ENCODE results near the gene CPPED1. TPM values are rescaled to one million over a fixed set of nuclear protein-coding genes. Genes with fewer than 3 reads are reported as not detected.

The CPPED1 gene
- total and polyA plus RNA-seq, 4 donors: 16.9 to 25.3 (median 19.8) TPM

DNA sequence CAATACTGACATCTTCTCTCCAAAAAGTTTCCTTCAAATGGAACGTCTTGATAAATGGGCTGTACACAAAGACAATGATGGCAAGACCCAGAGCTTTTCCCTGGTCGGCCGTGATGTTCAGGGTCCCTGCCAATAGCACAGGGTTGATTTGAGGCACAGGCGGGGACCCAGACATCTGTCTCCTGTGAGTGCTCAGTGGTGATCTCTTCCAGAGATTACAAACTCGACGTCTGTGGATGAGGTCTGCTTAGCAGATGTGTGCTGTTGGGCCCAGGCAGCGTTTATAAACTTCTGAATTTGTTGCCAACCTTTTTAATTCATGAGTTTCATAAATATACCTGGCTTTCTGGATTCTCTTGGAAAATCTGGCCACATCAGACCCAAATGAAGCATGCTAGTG is 14.9 kb downstream of the CPPED1 start:
- ATAC-seq (ENCODE audit: low FRiP score) (no peak), DNase-seq (no peak)
- WGBS, 2 donors: 83 to 88% methylated on average over 7 of the region's 7 CpGs
- H3K36me3 ChIP-seq (ENCODE audit: control insufficient read depth in 1 of 2, insufficient read depth in 2 of 2, low read length in 1 of 2): peaks cover 2 to 5% of the 10 kb centered on the region in 2 donors
- intact Hi-C loops (cut with DNase I): no loop called here
- H3K27ac ChIP-seq (ENCODE audit: low read depth in 1 of 2, low read length in 2 of 2): no peak overlapping the region
- no peaks in the 10 kb centered on the region for H3K4me1 ChIP-seq (ENCODE audit: control insufficient read depth in 1 of 2, insufficient read depth in 2 of 2, low read length in 2 of 2)
- H3K4me3 ChIP-seq (ENCODE audit: low read length in 2 of 2): no peak overlapping the region
- no peaks in the 10 kb centered on the region for H3K27me3 ChIP-seq (ENCODE audit: control insufficient read depth in 1 of 2, insufficient read depth in 2 of 2, low read length in 1 of 2)
- peaks cover 4% of the 10 kb centered on the region for H3K9me3 ChIP-seq (ENCODE audit: control insufficient read depth, low read length)

DNA sequence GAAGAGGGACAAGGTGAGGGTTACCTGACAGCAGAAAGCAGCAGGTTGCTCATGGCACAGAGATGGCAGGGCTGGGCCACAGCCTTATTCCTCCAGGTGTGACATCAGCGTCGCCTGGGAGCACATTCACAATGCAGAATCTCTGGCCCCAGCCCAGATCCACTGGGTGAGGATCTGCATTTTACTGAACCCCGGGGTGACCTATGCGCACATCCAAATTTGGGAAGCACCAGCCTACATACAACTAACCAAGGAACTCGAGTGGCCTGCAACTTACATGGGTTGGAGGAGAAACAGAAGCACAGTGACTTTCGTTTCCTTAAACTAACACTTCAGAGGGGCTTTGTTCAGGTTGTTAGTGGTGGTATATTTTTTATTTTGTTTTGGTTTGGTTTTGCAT is 17.6 kb downstream of the CPPED1 start:
- WGBS, 2 donors: 92% methylated on average over 6 of the region's 6 CpGs
- Histone ChIP-seq H3K4me3 (ENCODE audit: low read length in 2 of 2) (no peak overlapping the region), H3K27ac (ENCODE audit: low read depth in 1 of 2, low read length in 2 of 2) (no peak overlapping the region), H3K27me3 (ENCODE audit: control insufficient read depth in 1 of 2, insufficient read depth in 2 of 2, low read length in 1 of 2) (no peaks in the 10 kb centered on the region), H3K36me3 (ENCODE audit: control insufficient read depth in 1 of 2, insufficient read depth in 2 of 2, low read length in 1 of 2) (peaks cover 2 to 5% of the 10 kb centered on the region in 2 donors), H3K4me1 (ENCODE audit: control insufficient read depth in 1 of 2, insufficient read depth in 2 of 2, low read length in 2 of 2) (peaks cover 0 to 2% of the 10 kb centered on the region in 2 donors), H3K9me3 (ENCODE audit: control insufficient read depth, low read length) (peaks cover 6% of the 10 kb centered on the region)
- DNase-seq (no peak), ATAC-seq (ENCODE audit: low FRiP score) (no peak)
- intact Hi-C loops (cut with DNase I): no loop called here

DNA sequence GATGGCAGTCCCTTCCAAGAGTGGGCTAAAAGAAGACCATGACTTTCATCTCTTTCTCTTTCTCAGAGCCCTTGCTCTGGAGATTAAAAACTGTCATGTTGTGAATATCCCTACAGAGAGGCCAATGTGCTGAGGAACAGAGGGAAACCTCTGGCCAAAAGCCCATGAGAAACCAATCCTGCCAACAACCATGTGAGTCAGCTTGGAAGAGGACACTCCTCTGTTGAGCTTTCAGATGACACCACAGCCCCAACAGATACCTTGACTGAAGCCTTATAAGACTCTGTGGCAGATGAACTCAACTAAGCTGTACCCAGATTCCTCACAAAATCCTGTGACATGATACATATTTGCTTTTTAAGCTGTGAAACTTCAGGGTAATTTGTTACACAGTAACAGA is 19.6 kb downstream of the CPPED1 start:
- DNase-seq (no peak), ATAC-seq (ENCODE audit: low FRiP score) (no peak)
- no peak overlapping the region for H3K4me3 ChIP-seq (ENCODE audit: low read length in 2 of 2)

DNA sequence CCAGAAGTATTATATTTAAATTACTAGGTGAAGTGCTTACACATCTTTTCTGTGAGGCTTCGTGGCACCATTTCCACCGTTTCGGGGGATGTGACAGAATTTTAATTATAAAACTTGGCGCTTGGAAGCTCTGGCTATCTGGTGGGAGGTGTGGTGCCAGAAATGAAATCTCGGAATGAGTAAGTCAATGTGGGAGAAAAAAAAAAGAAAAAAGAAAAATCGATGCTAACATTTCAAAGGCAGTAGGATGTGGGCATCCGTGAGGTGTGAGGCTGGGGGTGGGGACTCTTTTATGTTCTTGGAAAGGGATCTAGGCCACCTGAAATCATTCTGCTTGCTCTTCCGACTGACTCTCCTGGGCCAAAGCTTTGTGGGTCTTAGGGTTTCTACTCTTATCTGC is 21.9 kb downstream of the CPPED1 start:
- Histone ChIP-seq H3K27me3 (ENCODE audit: control insufficient read depth in 1 of 2, insufficient read depth in 2 of 2, low read length in 1 of 2) (no peaks in the 10 kb centered on the region), H3K36me3 (ENCODE audit: control insufficient read depth in 1 of 2, insufficient read depth in 2 of 2, low read length in 1 of 2) (peaks cover 4 to 6% of the 10 kb centered on the region in 2 donors), H3K4me1 (ENCODE audit: control insufficient read depth in 1 of 2, insufficient read depth in 2 of 2, low read length in 2 of 2) (peaks cover 0 to 2% of the 10 kb centered on the region in 2 donors), H3K4me3 (ENCODE audit: low read length in 2 of 2) (no peak overlapping the region), H3K27ac (ENCODE audit: low read depth in 1 of 2, low read length in 2 of 2) (no peak overlapping the region), H3K9me3 (ENCODE audit: control insufficient read depth, low read length) (peaks cover 2% of the 10 kb centered on the region)
- ATAC-seq (ENCODE audit: low FRiP score): no peak
- intact Hi-C loops (cut with DNase I): no loop called here
- DNase-seq: no peak
- 53 to 71% methylated on average over 8 of the region's 8 CpGs for WGBS, 2 donors

More for the DNA sequence above, 19.6 kb downstream of the CPPED1 start:
- no peaks in the 10 kb centered on the region for H3K27me3 ChIP-seq (ENCODE audit: control insufficient read depth in 1 of 2, insufficient read depth in 2 of 2, low read length in 1 of 2)
- intact Hi-C loops (cut with DNase I): no loop called here
- no peak overlapping the region for H3K27ac ChIP-seq (ENCODE audit: low read depth in 1 of 2, low read length in 2 of 2)
- peaks cover 2 to 9% of the 10 kb centered on the region in 2 donors for H3K36me3 ChIP-seq (ENCODE audit: control insufficient read depth in 1 of 2, insufficient read depth in 2 of 2, low read length in 1 of 2)
- peaks cover 0 to 2% of the 10 kb centered on the region in 2 donors for H3K4me1 ChIP-seq (ENCODE audit: control insufficient read depth in 1 of 2, insufficient read depth in 2 of 2, low read length in 2 of 2)
- H3K9me3 ChIP-seq (ENCODE audit: control insufficient read depth, low read length): peaks cover 6% of the 10 kb centered on the region

DNA sequence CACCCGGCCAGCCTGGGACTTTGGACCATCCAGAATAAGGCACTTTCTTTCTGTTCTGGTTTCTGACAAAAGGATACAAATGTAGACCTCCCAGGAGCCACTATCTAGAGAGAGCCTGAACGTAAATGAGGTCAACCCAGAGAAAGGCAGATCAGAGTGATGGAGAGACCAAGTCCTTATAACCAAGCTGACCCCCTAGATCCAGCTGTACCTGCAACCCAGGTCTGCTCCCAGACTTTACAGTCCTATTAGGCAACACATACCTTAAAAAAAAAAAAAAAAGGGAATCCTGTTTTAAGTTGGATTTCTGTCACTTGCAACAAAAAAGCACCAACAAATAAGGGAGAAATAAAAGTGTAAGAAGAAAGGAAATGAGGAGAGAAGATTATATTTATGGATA is 23.2 kb downstream of the CPPED1 start:
- WGBS, 2 donors: 81 to 92% methylated on average over 2 of the region's 2 CpGs
- Histone ChIP-seq H3K9me3 (ENCODE audit: control insufficient read depth, low read length) (peaks cover 2% of the 10 kb centered on the region), H3K4me1 (ENCODE audit: control insufficient read depth in 1 of 2, insufficient read depth in 2 of 2, low read length in 2 of 2) (peaks cover 0 to 2% of the 10 kb centered on the region in 2 donors), H3K4me3 (ENCODE audit: low read length in 2 of 2) (no peak overlapping the region), H3K36me3 (ENCODE audit: control insufficient read depth in 1 of 2, insufficient read depth in 2 of 2, low read length in 1 of 2) (peaks cover 4 to 6% of the 10 kb centered on the region in 2 donors), H3K27ac (ENCODE audit: low read depth in 1 of 2, low read length in 2 of 2) (no peak overlapping the region), H3K27me3 (ENCODE audit: control insufficient read depth in 1 of 2, insufficient read depth in 2 of 2, low read length in 1 of 2) (no peaks in the 10 kb centered on the region)
- no peak for DNase-seq
- intact Hi-C loops (cut with DNase I): no loop called here
- no peak for ATAC-seq (ENCODE audit: low FRiP score)

DNA sequence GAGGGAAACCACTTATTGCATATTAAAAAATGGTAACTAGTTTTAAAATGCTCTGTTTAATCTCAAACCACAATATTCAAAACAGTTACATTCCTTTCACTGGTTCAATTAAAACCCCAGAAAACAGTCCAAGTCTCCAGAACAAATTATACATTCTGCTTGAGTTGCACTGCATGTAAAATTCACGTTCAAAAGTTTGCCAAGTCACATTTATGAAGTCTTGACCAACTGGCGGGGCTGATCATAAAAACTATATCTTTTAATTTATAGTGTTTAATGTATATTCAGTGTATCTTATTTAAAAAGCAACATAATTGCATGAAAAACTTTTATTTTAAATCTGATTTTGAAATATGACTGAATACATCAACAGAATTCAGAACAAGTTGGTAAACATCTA is 25.0 kb downstream of the CPPED1 start:
- Histone ChIP-seq H3K27me3 (ENCODE audit: control insufficient read depth in 1 of 2, insufficient read depth in 2 of 2, low read length in 1 of 2) (no peaks in the 10 kb centered on the region), H3K27ac (ENCODE audit: low read depth in 1 of 2, low read length in 2 of 2) (no peak overlapping the region), H3K4me3 (ENCODE audit: low read length in 2 of 2) (no peak overlapping the region), H3K4me1 (ENCODE audit: control insufficient read depth in 1 of 2, insufficient read depth in 2 of 2, low read length in 2 of 2) (peaks cover 0 to 2% of the 10 kb centered on the region in 2 donors), H3K9me3 (ENCODE audit: control insufficient read depth, low read length) (peaks cover 1% of the 10 kb centered on the region), H3K36me3 (ENCODE audit: control insufficient read depth in 1 of 2, insufficient read depth in 2 of 2, low read length in 1 of 2) (peaks cover 4% of the 10 kb centered on the region in 2 donors)
- no peak for DNase-seq
- 93 to 94% methylated on average over 2 of the region's 2 CpGs for WGBS, 2 donors
- intact Hi-C loops (cut with DNase I): no loop called here
- no peak for ATAC-seq (ENCODE audit: low FRiP score)

DNA sequence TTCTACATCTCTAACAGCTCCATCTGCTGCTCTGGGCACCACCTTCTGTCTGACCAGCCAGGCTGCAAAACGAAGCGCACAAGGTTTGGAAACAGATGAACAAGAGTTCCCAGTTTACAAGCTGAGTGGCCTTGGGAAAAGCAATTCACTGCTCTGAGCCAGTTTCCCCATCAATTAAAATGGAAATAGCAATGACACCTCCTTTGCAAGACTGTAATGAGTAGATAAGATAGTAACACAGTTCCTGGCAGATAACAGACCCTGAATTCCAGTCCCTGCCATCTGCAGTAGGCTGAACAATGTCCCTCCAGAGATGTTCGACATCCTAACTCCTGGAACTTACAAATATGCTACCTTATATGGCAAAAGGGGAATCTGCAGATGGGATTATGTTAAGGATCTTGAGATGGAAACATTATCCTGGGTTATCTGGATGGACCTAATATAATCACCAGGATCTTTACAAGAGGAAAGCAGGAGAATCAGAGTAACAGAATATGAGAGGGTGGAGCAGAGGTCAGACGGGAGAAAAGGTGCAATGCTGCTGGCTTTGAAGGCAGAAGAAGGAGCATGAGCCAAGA is 27.9 kb downstream of the CPPED1 start:
- intact Hi-C loops (cut with DNase I): no loop called here
- ATAC-seq (ENCODE audit: low FRiP score): no peak
- Histone ChIP-seq H3K27ac (ENCODE audit: low read depth in 1 of 2, low read length in 2 of 2) (no peak overlapping the region), H3K36me3 (ENCODE audit: control insufficient read depth in 1 of 2, insufficient read depth in 2 of 2, low read length in 1 of 2) (peaks cover 4% of the 10 kb centered on the region in 2 donors), H3K4me1 (ENCODE audit: control insufficient read depth in 1 of 2, insufficient read depth in 2 of 2, low read length in 2 of 2) (no peaks in the 10 kb centered on the region), H3K9me3 (ENCODE audit: control insufficient read depth, low read length) (no peaks in the 10 kb centered on the region), H3K27me3 (ENCODE audit: control insufficient read depth in 1 of 2, insufficient read depth in 2 of 2, low read length in 1 of 2) (no peaks in the 10 kb centered on the region), H3K4me3 (ENCODE audit: low read length in 2 of 2) (no peak overlapping the region)
- no peak for DNase-seq
- 76 to 81% methylated on average over 4 of the region's 4 CpGs for WGBS, 2 donors

DNA sequence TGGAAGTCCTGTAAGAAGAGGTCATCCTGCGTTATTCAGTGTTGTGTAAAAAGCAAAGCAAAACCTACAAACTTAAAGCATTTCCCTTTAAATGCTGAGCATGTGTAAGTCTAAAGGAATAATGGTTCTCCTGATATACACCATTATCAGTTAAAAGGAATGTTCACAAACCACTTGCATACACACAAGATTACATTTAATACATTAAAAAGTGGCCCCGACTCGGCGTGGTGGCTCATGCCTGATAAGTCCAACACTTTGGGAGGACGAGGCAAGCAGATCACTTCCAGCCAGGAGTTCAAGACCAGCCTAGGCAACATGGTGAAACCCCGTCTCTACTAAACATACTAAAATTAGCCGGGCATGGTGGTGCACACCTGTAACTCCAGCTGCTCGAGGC is 30.5 kb downstream of the CPPED1 start:
- intact Hi-C loops (cut with DNase I): no loop called here
- H3K27me3 ChIP-seq (ENCODE audit: control insufficient read depth in 1 of 2, insufficient read depth in 2 of 2, low read length in 1 of 2): no peaks in the 10 kb centered on the region
- 79 to 82% methylated on average over 8 of the region's 8 CpGs for WGBS, 2 donors
- no peak for DNase-seq
- no peak overlapping the region for H3K27ac ChIP-seq (ENCODE audit: low read depth in 1 of 2, low read length in 2 of 2)
- no peaks in the 10 kb centered on the region for H3K4me1 ChIP-seq (ENCODE audit: control insufficient read depth in 1 of 2, insufficient read depth in 2 of 2, low read length in 2 of 2)
- no peaks in the 10 kb centered on the region for H3K9me3 ChIP-seq (ENCODE audit: control insufficient read depth, low read length)
- peaks cover 0 to 4% of the 10 kb centered on the region in 2 donors for H3K36me3 ChIP-seq (ENCODE audit: control insufficient read depth in 1 of 2, insufficient read depth in 2 of 2, low read length in 1 of 2)
- H3K4me3 ChIP-seq (ENCODE audit: low read length in 2 of 2): no peak overlapping the region
- ATAC-seq (ENCODE audit: low FRiP score): no peak

DNA sequence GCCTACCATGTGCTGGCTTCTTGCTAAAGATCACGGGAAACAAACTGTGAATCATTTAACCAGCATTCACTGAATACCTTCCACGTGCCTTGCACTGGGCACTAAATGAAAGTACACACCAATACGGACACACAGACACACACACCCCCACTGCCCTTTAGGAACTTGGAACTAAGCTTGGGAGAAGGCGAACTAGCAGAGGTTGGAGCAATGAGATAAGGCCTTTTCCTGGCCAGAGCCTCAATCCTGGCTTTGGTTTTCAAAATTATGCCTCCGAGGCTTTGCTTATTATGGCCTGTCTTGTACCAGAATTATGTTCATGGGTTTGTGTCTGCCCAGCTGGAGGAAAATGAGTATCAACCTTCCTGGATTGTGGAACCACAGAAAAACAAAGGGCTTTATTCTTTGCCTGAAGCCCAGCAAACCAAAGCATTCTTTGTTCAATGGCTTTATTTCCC is 32.3 kb downstream of the CPPED1 start:
- ATAC-seq (ENCODE audit: low FRiP score): peak; percentile 36
- intact Hi-C loops (cut with DNase I): no loop called here
- no peak overlapping the region for H3K27ac ChIP-seq (ENCODE audit: low read depth in 1 of 2, low read length in 2 of 2)

More for the DNA sequence above, 32.3 kb downstream of the CPPED1 start:
- DNase-seq: no peak
- no peaks in the 10 kb centered on the region for H3K27me3 ChIP-seq (ENCODE audit: control insufficient read depth in 1 of 2, insufficient read depth in 2 of 2, low read length in 1 of 2)
- WGBS, 2 donors: 5 to 8% methylated on average over 5 of the region's 5 CpGs
- H3K4me1 ChIP-seq (ENCODE audit: control insufficient read depth in 1 of 2, insufficient read depth in 2 of 2, low read length in 2 of 2): no peaks in the 10 kb centered on the region
- no peak overlapping the region for H3K4me3 ChIP-seq (ENCODE audit: low read length in 2 of 2)
- H3K9me3 ChIP-seq (ENCODE audit: control insufficient read depth, low read length): no peaks in the 10 kb centered on the region
- no peaks in the 10 kb centered on the region for H3K36me3 ChIP-seq (ENCODE audit: control insufficient read depth in 1 of 2, insufficient read depth in 2 of 2, low read length in 1 of 2)

Data from aorta (tissue), 5 donors.